HepG2 (cell line): ENCODE data around the gene NRIP2. TPM values are rescaled to one million over a fixed set of nuclear protein-coding genes. Genes with fewer than 3 reads are reported as not detected.

Experiments
- ATAC-seq: fragments of 200-7000 bp; cut with Tn5 transposase; 3 replicates; pipeline ENCODE4 v1.9.1; 2020; ENCODE audit warnings: mild to moderate bottlenecking, moderate library complexity
- BruUV-seq: library from RNA; stranded (reverse); fragments of 400-500 nt; replicated peaks from 2 replicates; lab custom pipeline; 2021; lab: Mats Ljungman, UMichigan
- CTCF ChIA-PET: fragments of 300-600 bp; formaldehyde crosslinking; extraction: SDS; loops from one replicate; lab custom pipeline; 2021; ENCODE audit warnings: low total read pairs, inconsistent platforms, low intra/inter-chr PET ratio; lab: Yijun Ruan, JAX
- POLR2A ChIA-PET: fragments of 350-600 bp; sonication (Branson Sonifier 250); formaldehyde crosslinking; loops from one replicate; lab custom pipeline; 2020; ENCODE audit warnings: antibody characterized with exemption, inconsistent platforms; lab: Yijun Ruan, JAX
- DNase-seq: peaks from one replicate; pipeline ENCODE4 v3.0.0-alpha.2; 2015; ENCODE audit warnings: low spot score
- FAIRE-seq: peaks from 3 replicates; lab custom pipeline; 2011; peaks lifted over from hg19 to GRCh38; lab: Jason Lieb, UNC
- H2AFZ ChIP-seq: one replicate; pipeline ENCODE4 v1.6.1; 2011; ENCODE audit warnings: low read length, inconsistent platforms
- H3K27ac ChIP-seq: fragments of 300-600 bp; 3 replicates; pipeline ENCODE4 v1.8.0; 2011; ENCODE audit warnings: mixed run types, mild to moderate bottlenecking, mixed read lengths, low read length, inconsistent platforms; ENCODE audit not compliant: insufficient read depth; ENCODE audit errors: extremely low read length
- H3K27me3 ChIP-seq, 2 experiments: fragments of 200-600 bp in 1 of 2; 2 replicates in 1 of 2; 3 replicates in 1 of 2; pipeline versions ENCODE4 v1.6.0 to v1.8.0; 2011; ENCODE audit warnings: low read length in 2 of 2, mild to moderate bottlenecking in 2 of 2, moderate library complexity in 2 of 2, inconsistent platforms in 1 of 2; ENCODE audit not compliant: insufficient read depth in 2 of 2, control insufficient read depth in 1 of 2
- H3K36me3 ChIP-seq, 2 experiments: fragments of 200-600 bp in 1 of 2; replicated peaks in 1 of 2; 2 replicates in 1 of 2; 3 replicates in 1 of 2; pipeline versions ENCODE4 v1.5.1 to v1.8.0; 2011; ENCODE audit warnings: low read length in 2 of 2, inconsistent platforms in 1 of 2; ENCODE audit not compliant: insufficient read depth in 2 of 2, control insufficient read depth in 1 of 2
- H3K4me1 ChIP-seq: 2 replicates; pipeline ENCODE4 v1.5.1; 2012; ENCODE audit warnings: low read length, inconsistent platforms; ENCODE audit not compliant: insufficient read depth
- H3K4me2 ChIP-seq: 2 replicates; pipeline ENCODE4 v1.6.0; 2011; ENCODE audit warnings: low read depth, low read length, inconsistent platforms
- H3K4me3 ChIP-seq, 3 experiments: fragments of 200-600 bp in 1 of 3; sonication (generic), shearing (Covaris generic) in 1 of 3; replicated peaks in 1 of 3; 2 replicates each; pipeline ENCODE4 v1.5.1; 2011 to 2016; ENCODE audit warnings: low read length in 3 of 3, inconsistent platforms in 2 of 3, low read depth in 2 of 3, mild to moderate bottlenecking in 2 of 3, control low read depth in 1 of 3, mixed read lengths in 1 of 3; ENCODE audit not compliant: insufficient read depth in 1 of 3
- H3K79me2 ChIP-seq: one replicate; pipeline ENCODE4 v1.6.1; 2011; ENCODE audit warnings: low read length, inconsistent platforms; ENCODE audit not compliant: insufficient read depth
- H3K9ac ChIP-seq: 2 replicates; pipeline ENCODE4 v1.6.0; 2011; ENCODE audit warnings: mild to moderate bottlenecking, low read depth, low read length, inconsistent platforms; ENCODE audit not compliant: insufficient read depth
- H3K9me3 ChIP-seq: 2 replicates; pipeline ENCODE4 v1.5.1; 2012; ENCODE audit warnings: mild to moderate bottlenecking, low read length
- H4K20me1 ChIP-seq: 2 replicates; pipeline ENCODE4 v1.6.0; 2011; ENCODE audit warnings: inconsistent platforms, mild to moderate bottlenecking, low read length, moderate library complexity; ENCODE audit not compliant: insufficient read depth
- ISL2 ChIP-seq: sonication (generic); formaldehyde crosslinking; IDR thresholded peaks from 2 replicates; pipeline ENCODE4 v1.5.0; 2020; ENCODE audit warnings: missing genetic modification reagents
- MYNN ChIP-seq: sonication (generic); formaldehyde crosslinking; IDR thresholded peaks from 2 replicates; pipeline ENCODE4 v1.4.0; 2020; ENCODE audit warnings: mild to moderate bottlenecking, low read depth, missing genetic modification reagents
- ZNF101 ChIP-seq: sonication (generic); formaldehyde crosslinking; IDR thresholded peaks from 2 replicates; pipeline ENCODE4 v1.4.0; 2020; ENCODE audit warnings: mild to moderate bottlenecking, low read depth, missing genetic modification reagents, borderline replicate concordance
- ZNF280D ChIP-seq: sonication (generic); formaldehyde crosslinking; IDR thresholded peaks from 2 replicates; pipeline ENCODE4 v1.5.1; 2020; ENCODE audit warnings: mild to moderate bottlenecking, missing genetic modification reagents
- whole genome bisulfite sequencing: methylation state at CpG from one replicate; pipeline ENCODE4 v1.1.6; 2017; ENCODE audit warnings: low lambda C conversion rate; 5-methylcytosine and 5-hydroxymethylcytosine counted together
- in situ Hi-C: cut with HindIII; loops from 2 replicates; pipeline ENCODE4 v1.10.0; 2017; ENCODE audit warnings: low pct_unique_long_range_greater_than_20kb; ENCODE audit not compliant: extremely low pct_ligation_motif_present
- intact Hi-C: fragments of 100-400 bp; cut with micrococcal nuclease; formaldehyde crosslinking; loops from one replicate; pipeline ENCODE4 v1.10.0; 2022; ENCODE audit not compliant: unreplicated experiment
- polyA plus RNA-seq, 8 experiments: library from polyadenylated mRNA; depleted of rRNA in 3 of 8; stranded (reverse) in 7 of 8; unstranded in 1 of 8; fragments of >200 nt; fragmentation: Illumina TruSeq in 4 of 8; extraction: Trizol in 4 of 8; gene quantifications; 2 replicates each; pipeline versions ENCODE4 v1.2.1 to v1.2.3, GENCODE V29; 2011 to 2016; ENCODE audit warnings: low read depth in 4 of 8, missing spikeins in 1 of 8, mixed read lengths in 1 of 8; ENCODE audit not compliant: insufficient read depth in 1 of 8
- total RNA-seq, 5 experiments: library from RNA; depleted of rRNA; stranded (reverse); fragments of >200 nt; fragmentation: Illumina TruSeq; extraction: Trizol; gene quantifications; 2 replicates each; pipeline ENCODE4 v1.2.3, GENCODE V29; 2016; ENCODE audit warnings: low read depth in 1 of 5

NRIP2 gene
- total and polyA plus RNA-seq, 2 of the 13 experiments (the other 11 are each of a cell fraction or from before 2014, with no cell fraction given), result not detected

GRCh38 chr12:2793561-2793960, 41.3 kb downstream of the NRIP2 start:
- TF ChIP-seq MYNN (CRISPR knock-in tag) (no peak), ZNF280D (no peak), ISL2 (CRISPR knock-in tag) (no peak), ZNF101 (CRISPR knock-in tag) (no peak)
- H3K4me1 ChIP-seq, result peaks cover 43% of the 10 kb centered on the region
- H3K4me3 ChIP-seq, result no peak overlapping the region
- H3K4me2 ChIP-seq, result no peak overlapping the region
- H3K9me3 ChIP-seq, result no peaks in the 10 kb centered on the region
- no peak overlapping the region for H3K9ac ChIP-seq
- no peak for ATAC-seq
- intact Hi-C loops (no loop called here), in situ Hi-C loops (no loop called here)
- ChIA-PET POLR2A (no interaction called here), CTCF (no interaction called here)
- no peak overlapping the region for H2AFZ ChIP-seq
- BruUV-seq, result no TSS peak
- H4K20me1 ChIP-seq, result 0 out of 2 replicates have a peak, but pooled peaks cover 4% of the 10 kb centered on the region
- H3K36me3 ChIP-seq, result peaks cover 11 to 19% of the 10 kb centered on the region in 2 experiments
- no peak for DNase-seq
- FAIRE-seq, result no peak
- WGBS, result 93% methylated on average over 21 of the region's 21 CpGs
- H3K27ac ChIP-seq, result no peak overlapping the region
- no peaks in the 10 kb centered on the region for H3K27me3 ChIP-seq
- peaks cover 16% of the 10 kb centered on the region for H3K79me2 ChIP-seq
